Erythroblast (primary cell): ENCODE measurements around the gene SPPL2A.

Experiments
- DNase-seq, 2 experiments: peaks; one replicate each; lab custom pipeline; 2025; lab: John Stamatoyannopoulos, UW
- GATA1 ChIP-seq: IDR thresholded peaks from 2 replicates; pipeline ENCODE4 v1.6.1; 2011; ENCODE audit warnings: low read depth, mild to moderate bottlenecking, control low read depth, low read length, moderate library complexity
- POLR2A ChIP-seq: IDR thresholded peaks from 2 replicates; pipeline ENCODE4 v1.6.1; 2011; ENCODE audit warnings: mild to moderate bottlenecking, low read length

SPPL2A gene

DNA sequence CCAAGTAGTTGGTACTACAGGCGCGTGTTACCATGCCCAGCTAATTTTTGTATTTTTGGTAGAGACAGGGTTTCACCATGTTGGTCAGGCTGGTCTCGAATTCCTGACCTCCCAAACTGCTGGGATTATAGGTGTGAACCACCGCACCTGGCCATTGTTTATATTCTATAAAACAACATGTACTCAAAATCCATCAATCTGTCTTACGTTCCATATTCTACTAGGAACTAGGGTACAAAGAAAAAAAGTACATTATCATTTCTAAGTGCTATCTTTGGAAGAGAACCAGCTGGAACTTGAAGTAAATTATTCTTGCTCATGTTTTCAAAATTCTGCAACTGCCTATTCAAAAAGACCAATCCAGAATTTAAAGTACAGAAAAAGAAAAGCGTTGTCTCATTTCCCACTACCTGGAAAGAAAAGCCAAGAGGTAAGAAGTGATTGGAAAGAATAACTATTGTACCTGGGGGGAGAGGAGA, 15.2 kb downstream of the SPPL2A start:
- DNase-seq: no peak
- TF ChIP-seq GATA1: no peak
- TF ChIP-seq POLR2A: no peak

DNA sequence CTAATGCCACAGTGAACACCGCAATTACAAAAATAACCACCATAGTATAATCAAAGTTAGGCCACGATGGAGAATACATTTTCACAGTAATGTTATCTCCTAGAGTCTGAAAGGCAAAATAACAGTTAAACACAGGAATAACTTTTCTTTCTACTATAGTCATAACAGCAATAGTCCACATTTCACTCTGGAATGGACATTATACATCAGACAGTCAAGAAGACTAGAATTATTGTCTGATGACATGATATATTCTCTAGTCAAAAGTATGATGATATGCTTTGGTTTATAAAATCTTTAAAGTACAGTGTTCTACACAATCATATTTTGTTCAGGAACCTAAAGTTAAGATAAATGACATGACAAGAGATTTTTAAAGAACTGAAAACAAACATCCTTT, 18.0 kb downstream of the SPPL2A start:
- no peak for DNase-seq
- no peak for TF ChIP-seq GATA1
- no peak for TF ChIP-seq POLR2A

DNA sequence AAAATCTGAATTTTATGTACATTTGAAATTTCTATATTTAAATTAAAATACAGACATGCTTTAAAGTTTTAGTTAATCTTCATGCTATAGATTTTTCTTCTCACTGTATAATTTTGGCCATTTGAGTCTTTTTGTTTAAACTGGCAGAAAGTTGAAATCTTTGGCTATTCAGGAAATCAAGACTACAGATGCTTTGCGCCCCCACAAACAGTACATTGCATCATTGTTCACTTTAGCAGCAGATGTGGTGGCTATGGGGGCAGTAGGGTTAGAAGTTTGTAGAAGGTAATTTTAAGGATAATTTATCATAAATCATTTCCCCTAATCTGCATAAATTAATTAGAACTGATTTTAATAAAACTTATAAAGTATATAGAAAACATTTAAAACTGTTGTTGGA, 20.9 kb downstream of the SPPL2A start:
- TF ChIP-seq POLR2A: no peak
- no peak for TF ChIP-seq GATA1

DNA sequence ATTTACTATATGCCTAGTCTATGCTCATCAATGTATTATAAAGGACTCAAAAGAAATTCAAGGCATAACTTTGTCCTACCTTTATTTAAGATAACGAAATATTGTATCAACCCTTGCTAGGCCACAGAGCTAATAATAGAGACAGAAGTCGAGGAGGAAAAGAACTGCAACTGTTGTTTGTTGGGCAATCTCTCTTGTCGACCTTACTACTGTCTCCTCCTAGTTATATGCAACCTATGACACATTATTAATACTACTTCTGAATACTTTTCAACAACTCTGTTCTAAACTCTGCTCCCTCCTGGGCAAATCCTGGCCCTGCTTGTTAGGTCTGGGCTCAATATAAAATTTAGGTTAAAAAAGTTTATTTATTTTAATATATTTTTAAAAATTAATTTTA, 24.6 kb downstream of the SPPL2A start:
- TF ChIP-seq POLR2A: no peak
- TF ChIP-seq GATA1: no peak
- DNase-seq: no peak

More for the DNA sequence above, 20.9 kb downstream of the SPPL2A start:
- DNase-seq: no peak

DNA sequence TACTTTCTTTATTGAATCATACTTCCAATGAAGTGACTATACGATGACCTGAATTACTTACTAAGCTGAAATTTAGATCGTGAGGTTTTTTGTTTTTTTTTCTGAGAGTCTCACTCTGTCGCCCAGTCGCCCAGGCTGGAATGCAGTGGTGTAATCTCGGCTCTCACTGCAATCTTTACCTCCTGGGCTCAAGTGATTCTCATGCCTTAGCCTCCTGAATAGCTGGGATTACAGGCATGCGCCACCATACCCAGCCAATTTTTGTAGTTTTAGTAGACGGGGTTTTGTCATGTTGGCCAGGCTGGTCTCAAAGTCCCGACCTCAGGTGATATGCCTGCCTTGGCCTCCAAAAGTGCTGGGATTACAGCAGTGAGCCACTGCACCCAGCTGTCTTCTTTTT, 28.7 kb downstream of the SPPL2A start:
- DNase-seq: no peak
- TF ChIP-seq POLR2A (no peak), GATA1 (no peak)

DNA sequence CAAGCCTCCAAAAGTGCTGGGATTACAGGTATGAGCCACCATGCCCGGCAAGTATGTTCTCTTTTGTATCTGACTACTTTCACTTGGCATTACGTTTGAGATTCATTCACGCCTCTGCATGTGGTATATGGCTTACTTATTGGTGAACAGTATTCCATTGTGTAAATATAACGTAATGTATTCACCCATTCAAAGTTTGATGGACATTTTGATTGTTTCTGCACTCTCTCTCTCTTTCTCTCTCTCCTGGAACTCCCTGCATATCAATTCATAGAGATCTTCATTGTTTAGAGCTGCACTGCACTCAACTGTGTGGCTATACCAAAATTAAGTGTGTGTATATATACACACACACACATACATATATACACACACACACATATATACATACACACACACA, 30.4 kb downstream of the SPPL2A start:
- no peak for DNase-seq
- TF ChIP-seq POLR2A (no peak), GATA1 (no peak)

DNA sequence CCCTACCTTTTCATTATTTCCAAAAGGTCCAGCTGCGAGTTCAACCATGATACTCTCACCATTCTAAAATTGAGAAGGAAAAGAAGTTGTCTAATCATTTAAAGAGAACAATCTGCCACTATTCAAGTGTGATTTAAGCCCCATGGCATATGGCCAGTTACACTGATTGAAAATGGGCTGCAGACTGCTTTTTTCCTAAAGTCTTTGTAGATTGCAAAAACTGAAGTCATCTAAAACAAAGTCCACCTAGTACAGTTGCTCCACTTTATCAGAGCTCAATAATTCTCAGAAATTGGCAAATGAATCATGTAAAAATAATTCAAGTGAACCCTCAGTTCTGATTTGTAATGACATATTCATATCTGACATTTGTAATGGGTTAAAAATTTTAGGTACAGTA, 39.2 kb downstream of the SPPL2A start:
- DNase-seq: no peak
- TF ChIP-seq POLR2A (no peak), GATA1 (no peak)

DNA sequence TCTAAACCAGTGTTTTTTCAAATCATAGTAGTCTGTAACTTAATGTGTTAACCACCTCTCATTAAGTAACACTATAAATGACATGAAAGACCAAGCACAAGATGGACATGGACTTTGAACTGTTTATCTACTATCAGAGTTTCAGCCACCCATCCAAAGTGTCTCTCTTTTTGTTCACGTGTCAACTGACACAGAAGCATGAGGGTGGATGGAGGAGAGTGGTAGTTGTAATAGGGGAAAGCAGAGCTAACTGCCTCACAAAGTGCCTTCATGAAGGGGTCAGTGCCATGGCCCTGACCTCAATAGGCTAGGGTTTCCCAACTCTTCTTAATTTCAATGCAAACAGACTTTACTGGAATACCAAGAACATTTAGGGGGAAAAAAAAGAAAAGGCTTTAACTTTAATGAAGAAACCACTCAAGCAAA, 46.8 kb downstream of the SPPL2A start:
- TF ChIP-seq GATA1: no peak
- TF ChIP-seq POLR2A: no peak
- DNase-seq: peak in 1 of 2 experiments; percentile 43

DNA sequence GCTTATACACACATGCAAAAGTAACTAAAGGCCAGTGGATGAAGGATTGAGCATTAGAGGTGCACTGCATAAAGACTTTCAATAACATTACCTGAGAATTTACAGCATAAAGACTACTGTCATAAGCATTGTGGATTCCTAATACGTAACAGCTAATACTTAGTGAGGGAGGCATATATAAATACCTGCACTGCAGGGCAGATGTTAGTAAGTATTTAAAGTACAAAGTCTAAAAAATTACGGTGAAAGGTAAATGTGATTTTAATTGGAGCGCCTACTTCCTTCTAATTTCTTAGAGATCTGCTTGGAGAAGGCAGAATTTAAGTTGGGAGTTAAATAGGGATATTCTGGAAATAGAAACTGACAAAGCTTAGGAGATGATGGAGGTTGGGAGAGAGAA, 53.5 kb downstream of the SPPL2A start:
- DNase-seq: no peak
- TF ChIP-seq POLR2A (no peak), GATA1 (no peak)

DNA sequence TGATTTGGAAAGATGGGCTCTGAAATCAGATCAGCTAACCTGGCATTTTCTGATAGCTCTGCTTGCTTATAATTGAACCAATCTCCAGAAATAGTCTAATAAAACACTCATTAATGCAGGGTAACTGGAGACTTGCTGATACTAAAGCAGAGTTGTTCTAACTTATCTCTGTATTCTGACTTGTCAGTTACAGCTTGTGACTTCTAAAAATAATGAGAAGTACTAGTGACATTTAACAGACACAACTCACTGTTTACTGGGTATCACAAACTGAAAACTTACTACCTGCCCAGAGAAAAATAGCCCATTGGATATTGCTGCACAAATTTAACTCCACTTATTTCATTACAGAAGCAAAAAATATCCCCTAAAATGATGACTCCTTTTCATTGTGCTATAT, 54.9 kb downstream of the SPPL2A start:
- TF ChIP-seq POLR2A (no peak), GATA1 (no peak)
- DNase-seq: no peak

DNA sequence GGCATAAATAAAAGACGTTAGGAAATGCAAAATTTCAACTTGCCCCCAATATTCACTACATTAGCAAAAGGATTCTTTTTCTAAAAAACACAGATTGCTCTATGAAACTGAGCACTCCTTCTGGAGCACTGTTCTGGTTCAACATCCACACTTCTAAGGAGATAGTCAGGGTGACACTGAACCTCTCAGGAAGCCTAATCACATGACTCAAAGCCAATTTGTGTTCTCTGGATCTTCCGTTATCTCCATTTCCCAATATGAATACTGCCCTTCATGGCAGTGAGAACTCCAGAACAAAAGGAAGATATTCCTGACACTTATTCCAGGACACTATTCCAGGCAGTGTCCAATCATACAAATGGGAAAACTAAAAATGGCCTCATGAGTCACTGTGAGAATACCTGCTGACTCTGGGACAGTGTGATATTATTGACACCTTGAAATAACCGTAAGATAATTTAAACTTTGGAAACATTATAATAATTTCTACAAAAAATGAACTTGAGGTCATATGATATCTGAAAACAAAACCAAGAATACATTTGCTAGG, 57.6 kb downstream of the SPPL2A start:
- no peak for DNase-seq
- TF ChIP-seq GATA1 (no peak), POLR2A (no peak)

DNA sequence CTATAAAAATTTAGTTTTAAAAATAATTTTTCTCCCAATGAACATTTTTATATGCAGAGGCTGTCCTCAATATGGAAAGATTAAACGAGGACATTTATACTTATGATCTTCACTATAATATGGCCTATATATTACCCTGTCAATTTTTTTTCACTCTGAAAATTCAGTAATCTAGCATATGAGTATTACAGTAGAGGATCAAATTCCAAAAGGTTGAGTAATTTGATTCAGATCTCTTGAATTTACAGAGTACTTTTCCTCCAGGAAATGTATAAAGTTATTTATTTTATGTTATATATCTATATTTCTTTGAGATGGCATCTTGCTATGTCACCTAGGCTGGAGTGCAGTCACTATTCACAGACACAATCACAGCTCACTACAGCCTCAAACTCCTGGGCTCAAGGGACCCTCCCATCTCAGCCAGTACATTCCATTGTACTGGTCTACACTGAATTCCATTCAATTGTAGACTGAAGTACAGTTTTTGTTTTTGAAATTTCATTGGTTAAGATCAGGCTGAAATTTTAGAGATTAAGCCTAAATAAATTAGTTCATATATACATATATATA, 62.7 kb downstream of the SPPL2A start:
- TF ChIP-seq GATA1: no peak
- no peak for TF ChIP-seq POLR2A
- DNase-seq: no peak

DNA sequence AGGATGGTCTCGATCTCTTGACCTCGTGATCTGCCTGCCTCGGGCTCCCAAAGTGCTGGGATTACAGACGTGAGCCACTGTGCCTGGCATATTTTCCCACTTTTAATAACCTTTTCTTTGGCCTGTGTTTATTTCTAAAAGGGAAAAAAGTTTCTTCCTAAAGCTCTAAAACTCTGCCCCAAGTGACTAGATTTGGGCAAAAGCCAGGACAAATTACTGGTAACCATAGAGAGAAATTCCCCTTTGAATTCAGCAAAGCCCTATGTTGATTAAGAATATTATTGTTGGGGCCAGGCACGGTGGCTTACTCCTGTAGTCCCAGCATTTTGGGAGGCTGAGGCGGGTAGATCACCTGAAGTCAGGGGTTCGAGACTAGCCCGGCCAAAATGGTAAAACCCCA, 67.4 kb downstream of the SPPL2A start:
- no peak for DNase-seq
- no peak for TF ChIP-seq GATA1
- no peak for TF ChIP-seq POLR2A

DNA sequence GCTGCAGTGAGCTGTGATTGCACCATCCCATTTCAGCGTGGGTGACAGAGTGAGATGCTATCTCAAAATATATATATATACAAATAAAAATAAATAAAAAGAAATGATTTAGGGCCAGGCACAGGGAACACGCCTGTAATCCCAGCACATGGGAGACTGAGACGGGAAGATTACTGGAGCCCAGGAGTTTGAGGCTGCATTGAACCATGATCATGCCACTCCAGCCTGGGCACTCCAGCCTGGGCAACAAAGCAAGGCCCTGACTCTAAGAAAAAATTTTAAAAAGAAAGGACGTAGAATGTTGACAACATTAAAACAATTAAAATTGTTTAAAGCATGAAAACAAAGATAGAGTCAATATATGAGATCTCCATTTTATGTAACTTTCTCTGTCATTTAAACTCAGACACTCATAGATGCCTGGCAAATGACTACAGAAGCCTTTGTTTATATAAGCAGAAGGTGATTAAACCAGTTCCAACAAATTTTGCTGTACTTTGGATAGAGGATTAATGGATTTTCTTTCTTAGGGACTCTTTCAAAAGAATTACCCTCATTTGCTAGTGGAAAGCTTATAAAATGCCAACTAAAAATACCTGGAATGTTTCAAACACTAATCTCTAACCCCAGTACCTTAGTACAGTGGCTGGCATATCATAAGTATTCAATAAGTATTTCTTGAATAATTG, 68.3 kb downstream of the SPPL2A start:
- DNase-seq: no peak

DNA sequence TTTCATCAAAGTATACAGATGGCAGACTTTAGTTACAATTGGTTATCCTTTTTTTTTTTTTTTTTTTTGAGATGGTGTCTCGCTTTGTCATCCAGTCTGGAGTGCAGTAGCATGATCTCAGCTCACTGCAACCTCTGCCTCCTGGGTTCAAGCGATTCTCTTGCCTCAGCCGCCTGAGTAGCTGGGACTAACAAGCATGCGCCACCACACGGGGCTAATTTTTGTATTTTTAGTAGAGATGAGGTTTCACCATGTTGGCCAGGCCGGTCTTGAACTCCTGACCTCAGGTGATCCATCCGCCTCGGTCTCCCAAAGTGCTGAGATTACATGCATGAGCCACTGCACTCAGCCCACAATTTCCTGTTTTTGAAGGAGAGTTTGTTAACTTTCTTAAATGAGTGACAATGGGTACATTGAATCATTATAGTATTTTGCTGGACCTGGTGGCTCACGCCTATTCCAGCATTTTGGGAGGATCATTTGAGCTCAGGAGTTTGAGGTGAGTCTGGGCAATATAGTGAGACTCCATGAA, 70.8 kb downstream of the SPPL2A start:
- peak in 1 of 2 experiments; percentile 12 for DNase-seq

More for the DNA sequence above, 68.3 kb downstream of the SPPL2A start:
- TF ChIP-seq GATA1 (no peak), POLR2A (no peak)

DNA sequence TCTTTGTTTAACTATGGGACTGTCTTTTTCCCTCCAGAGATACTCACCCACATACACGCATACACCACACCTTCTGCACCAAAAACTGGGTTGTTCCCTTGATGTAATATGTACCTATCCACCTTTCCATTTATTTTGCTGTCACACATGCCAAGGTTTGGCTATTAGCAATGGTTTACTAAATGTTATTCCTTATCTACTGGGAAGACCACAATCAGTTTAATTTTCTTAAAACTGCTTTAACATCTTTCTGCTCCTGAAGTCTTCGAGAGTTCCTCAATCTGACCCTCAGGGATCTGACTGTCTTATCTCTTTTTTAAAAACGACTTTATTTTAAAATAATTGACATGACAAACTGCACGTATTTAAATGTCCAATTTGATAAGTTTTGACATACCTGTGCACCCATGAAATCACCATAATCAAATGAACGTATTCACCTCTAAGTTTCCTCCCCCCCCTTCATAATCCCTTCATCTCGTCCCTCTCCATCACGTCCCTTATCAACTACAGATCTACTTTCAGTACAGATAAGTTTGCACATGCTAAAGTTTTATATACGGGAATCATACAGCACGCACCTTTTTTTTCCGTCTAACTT, 78.1 kb downstream of the SPPL2A start:
- no peak for DNase-seq
- no peak for TF ChIP-seq GATA1
- TF ChIP-seq POLR2A: no peak
